IPS-18c (cell line): ENCODE measurements around the gene PER2.

Source experiments
- H3K4me3 ChIP-seq: 2 replicates; pipeline ENCODE4 v1.7.0; 2013; ENCODE audit warnings: low read depth, mild to moderate bottlenecking, low read length, moderate library complexity; ENCODE audit not compliant: insufficient read depth
- H3K9me3 ChIP-seq: one replicate; pipeline ENCODE4 v1.6.1; 2013; ENCODE audit warnings: mild to moderate bottlenecking, low read length, moderate library complexity; ENCODE audit not compliant: control insufficient read depth, insufficient read depth

PER2 gene

GRCh38 chr2:238243496-238244076, 44.8 kb downstream of the PER2 start:
- Histone ChIP-seq H3K9me3 (peaks cover 7% of the 10 kb centered on the region), H3K4me3 (no peak overlapping the region)

GRCh38 chr2:238242731-238243495, 45.5 kb downstream of the PER2 start:
- H3K4me3 ChIP-seq: no peak overlapping the region

GRCh38 chr2:238241970-238242369, 46.4 kb downstream of the PER2 start:
- peaks cover 7% of the 10 kb centered on the region for H3K9me3 ChIP-seq
- H3K4me3 ChIP-seq: peak overlapping the region; percentile 20; the same call in 1 of the 2 replicates

More at GRCh38 chr2:238242731-238243495, 45.5 kb downstream of the PER2 start:
- peaks cover 7% of the 10 kb centered on the region for H3K9me3 ChIP-seq

- Histone ChIP-seq H3K9me3 (peaks cover 7% of the 10 kb centered on the region), H3K4me3 (peak overlapping the region; percentile 58)
Observed at GRCh38 chr2:238240757-238241711, 47.4 kb downstream of the PER2 start.

- Histone ChIP-seq H3K4me3 (peak within 1 kb of the TSS; percentile 71), H3K9me3 (peaks cover 7% of the 10 kb centered on the region)
Observed at GRCh38 chr2:238239863-238240756, 48.3 kb downstream of the PER2 start, which contains the start of gene HES6. HES6 (minus strand) TSS chr2:238240038; CDS start chr2:238239905, 133 bp downstream.

GRCh38 chr2:238239543-238239862, 48.9 kb downstream of the PER2 start:
- H3K9me3 ChIP-seq: peaks cover 7% of the 10 kb centered on the region

GRCh38 chr2:238238766-238239542, 49.5 kb downstream of the PER2 start:
- H3K4me3 ChIP-seq: no peak overlapping the region
- peaks cover 7% of the 10 kb centered on the region for H3K9me3 ChIP-seq

More at GRCh38 chr2:238239543-238239862, 48.9 kb downstream of the PER2 start:
- H3K4me3 ChIP-seq: peak overlapping the region; percentile 71

GRCh38 chr2:238238311-238238765, 50.1 kb downstream of the PER2 start:
- H3K4me3 ChIP-seq: no peak overlapping the region
- H3K9me3 ChIP-seq: peaks cover 7% of the 10 kb centered on the region

GRCh38 chr2:238237431-238238135, 50.8 kb downstream of the PER2 start:
- peaks cover 7% of the 10 kb centered on the region for H3K9me3 ChIP-seq
- H3K4me3 ChIP-seq: no peak overlapping the region

GRCh38 chr2:238236571-238236970, 51.8 kb downstream of the PER2 start:
- H3K9me3 ChIP-seq: peaks cover 7% of the 10 kb centered on the region
- H3K4me3 ChIP-seq: no peak overlapping the region

GRCh38 chr2:238235856-238236255, 52.6 kb downstream of the PER2 start:
- H3K4me3 ChIP-seq: no peak overlapping the region

GRCh38 chr2:238235331-238235732, 53.1 kb downstream of the PER2 start:
- no peak overlapping the region for H3K4me3 ChIP-seq

More at GRCh38 chr2:238235856-238236255, 52.6 kb downstream of the PER2 start:
- H3K9me3 ChIP-seq: peaks cover 7% of the 10 kb centered on the region

GRCh38 chr2:238233625-238234024, 54.8 kb downstream of the PER2 start:
- Histone ChIP-seq H3K4me3 (no peak overlapping the region), H3K9me3 (peaks cover 1% of the 10 kb centered on the region)

More at GRCh38 chr2:238235331-238235732, 53.1 kb downstream of the PER2 start:
- peaks cover 7% of the 10 kb centered on the region for H3K9me3 ChIP-seq

- no peaks in the 10 kb centered on the region for H3K9me3 ChIP-seq
- H3K4me3 ChIP-seq: peak overlapping the region; percentile 57; the same call in 1 of the 2 replicates
Observed at GRCh38 chr2:238231809-238232208, 56.6 kb downstream of the PER2 start.

GRCh38 chr2:238231251-238231793, 57.1 kb downstream of the PER2 start:
- Histone ChIP-seq H3K9me3 (no peaks in the 10 kb centered on the region), H3K4me3 (peak overlapping the region; percentile 57)
